WTC11 (cell line): ENCODE measurements around the gene ADARB2. TPM values are rescaled to one million over a fixed set of nuclear protein-coding genes. Genes with fewer than 3 reads are reported as not detected.

ENCODE experiments used
- ATAC-seq: fragments of 200-7000 bp; cut with Tn5 transposase; 2 replicates; pipeline ENCODE4 v1.10.0; 2021; ENCODE audit warnings: mild to moderate bottlenecking, moderate library complexity
- CTCF ChIA-PET: fragments of 300-600 bp; sonication (Branson Sonifier 250); formaldehyde crosslinking; loops from one replicate; lab custom pipeline; 2021; ENCODE audit warnings: antibody characterized with exemption; lab: Charles Lee
- POLR2A ChIA-PET: fragments of 350-600 bp; sonication (Branson Sonifier 250); formaldehyde crosslinking; loops from one replicate; lab custom pipeline; 2021; ENCODE audit warnings: antibody characterized with exemption; lab: Charles Lee
- DNase-seq: peaks from one replicate; pipeline ENCODE4 v3.0.0; 2021; ENCODE audit warnings: low spot score
- H3K27ac Mint-ChIP-seq: 2 replicates; pipeline ENCODE4 v1.8.0; 2021; ENCODE audit warnings: mixed read lengths
- H3K27me3 Mint-ChIP-seq: 2 replicates; pipeline ENCODE4 v1.8.0; 2021; ENCODE audit warnings: low read depth, mild to moderate bottlenecking, moderate library complexity, mixed read lengths
- H3K36me3 Mint-ChIP-seq: 2 replicates; pipeline ENCODE4 v1.8.0; 2021; ENCODE audit warnings: mixed read lengths
- H3K4me1 Mint-ChIP-seq: 2 replicates; pipeline ENCODE4 v1.8.0; 2022; ENCODE audit warnings: mixed read lengths
- H3K4me3 Mint-ChIP-seq: 2 replicates; pipeline ENCODE4 v1.8.0; 2021; ENCODE audit warnings: mild to moderate bottlenecking, moderate library complexity, mixed read lengths
- H3K9me3 Mint-ChIP-seq: 2 replicates; pipeline ENCODE4 v1.8.0; 2021; ENCODE audit warnings: mixed read lengths
- CBFB ChIP-seq: sonication (generic); formaldehyde crosslinking; IDR thresholded peaks from 2 replicates; pipeline ENCODE4 v1.8.1; 2022; ENCODE audit warnings: mild to moderate bottlenecking, low read depth, missing genetic modification reagents
- CREB1 ChIP-seq: sonication (generic); formaldehyde crosslinking; IDR thresholded peaks from 2 replicates; pipeline ENCODE4 v1.8.0; 2023; ENCODE audit warnings: mild to moderate bottlenecking, missing genetic modification reagents
- FOXJ3 ChIP-seq: sonication (generic); formaldehyde crosslinking; IDR thresholded peaks from 2 replicates; pipeline ENCODE4 v1.9.0; 2021; ENCODE audit warnings: missing genetic modification reagents, mild to moderate bottlenecking, borderline replicate concordance
- FOXP1 ChIP-seq: sonication (generic); formaldehyde crosslinking; IDR thresholded peaks from 2 replicates; pipeline ENCODE4 v1.8.0; 2022; ENCODE audit warnings: missing genetic modification reagents, mild to moderate bottlenecking, moderate library complexity, borderline replicate concordance
- JAZF1 ChIP-seq: fragments of 250-450 bp; sonication (Bioruptor Pico); IDR thresholded peaks from 2 replicates; pipeline ENCODE4 v1.9.0; 2021; ENCODE audit warnings: moderate library complexity, mild to moderate bottlenecking, inconsistent platforms
- MYBL2 ChIP-seq: sonication (generic); formaldehyde crosslinking; IDR thresholded peaks from 2 replicates; pipeline ENCODE4 v1.8.1; 2023; ENCODE audit warnings: mild to moderate bottlenecking, moderate library complexity, missing genetic modification reagents
- NFE2L1 ChIP-seq: sonication (generic); formaldehyde crosslinking; IDR thresholded peaks from 2 replicates; pipeline ENCODE4 v1.8.1; 2023; ENCODE audit warnings: missing genetic modification reagents
- NFYB ChIP-seq: sonication (generic); formaldehyde crosslinking; conservative IDR thresholded peaks from 2 replicates; pipeline ENCODE4 v1.8.0; 2022; ENCODE audit warnings: low read depth, missing genetic modification reagents
- NR3C1 ChIP-seq: sonication (generic); formaldehyde crosslinking; conservative IDR thresholded peaks from 2 replicates; pipeline ENCODE4 v1.8.1; 2023; ENCODE audit warnings: low read depth, mild to moderate bottlenecking, missing genetic modification reagents
- SP1 ChIP-seq: sonication (generic); formaldehyde crosslinking; conservative IDR thresholded peaks from 2 replicates; pipeline ENCODE4 v1.8.1; 2022; ENCODE audit warnings: missing genetic modification reagents
- ZNF138 ChIP-seq: sonication (generic); formaldehyde crosslinking; conservative IDR thresholded peaks from 2 replicates; pipeline ENCODE4 v1.8.1; 2022; ENCODE audit warnings: mild to moderate bottlenecking, moderate library complexity, missing genetic modification reagents
- total RNA-seq: library from RNA; stranded (reverse); gene quantifications from 3 replicates; pipeline ENCODE4 v1.2.3, GENCODE V29; 2021
- TF ChIP-seq, protein P1 (sequence below): fragments of 250-450 bp; sonication (Bioruptor Pico); IDR thresholded peaks from 2 replicates; pipeline ENCODE4 v1.9.0; 2021; ENCODE audit warnings: mild to moderate bottlenecking, borderline replicate concordance
- TF ChIP-seq, protein P2 (sequence below): sonication (generic); formaldehyde crosslinking; conservative IDR thresholded peaks from 2 replicates; pipeline ENCODE4 v1.8.1; 2023; ENCODE audit warnings: mild to moderate bottlenecking, low read depth, missing genetic modification reagents, moderate library complexity
- TF ChIP-seq, protein P3 (sequence below): sonication (generic); formaldehyde crosslinking; IDR thresholded peaks from 2 replicates; pipeline ENCODE4 v1.8.1; 2023; ENCODE audit warnings: mild to moderate bottlenecking, moderate library complexity, missing genetic modification reagents
- TF ChIP-seq, protein P4 (sequence below): sonication (generic); formaldehyde crosslinking; IDR thresholded peaks from 2 replicates; pipeline ENCODE4 v1.8.1; 2022; ENCODE audit warnings: missing genetic modification reagents, borderline replicate concordance
- TF ChIP-seq, protein P5 (sequence below): sonication (generic); formaldehyde crosslinking; IDR thresholded peaks from 2 replicates; pipeline ENCODE4 v1.8.1; 2022; ENCODE audit warnings: low read depth, missing genetic modification reagents, borderline replicate concordance
- TF ChIP-seq, protein P6 (sequence below): sonication (generic); formaldehyde crosslinking; IDR thresholded peaks from 2 replicates; pipeline ENCODE4 v1.8.1; 2023; ENCODE audit warnings: mild to moderate bottlenecking, missing genetic modification reagents
- TF ChIP-seq, protein P7 (sequence below): sonication (generic); formaldehyde crosslinking; IDR thresholded peaks from 2 replicates; pipeline ENCODE4 v1.8.1; 2022; ENCODE audit warnings: mild to moderate bottlenecking, moderate library complexity, missing genetic modification reagents

ADARB2 gene
- total RNA-seq, 1 experiment from 2014 or later, result 3.7 TPM

DNA sequence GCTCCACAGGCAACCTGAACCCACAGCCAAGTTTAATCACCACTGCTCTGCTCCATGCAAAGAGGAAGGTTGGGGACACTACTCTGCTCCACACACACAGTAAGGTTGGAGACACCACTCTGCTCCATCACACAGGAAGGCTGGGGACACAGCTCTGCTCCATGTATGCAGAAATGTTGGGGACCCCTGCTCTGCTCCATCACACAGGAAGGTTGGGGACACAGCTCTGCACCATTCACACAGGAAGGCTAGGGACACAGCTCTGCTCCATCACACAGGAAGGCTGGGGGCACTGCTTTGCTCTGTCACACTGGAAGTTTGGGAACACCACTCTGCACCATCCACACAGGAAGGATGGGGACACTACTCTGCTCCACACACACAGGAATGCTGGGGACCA, 14.8 kb upstream of the ADARB2 start:
- ChIA-PET CTCF (interaction anchor here (1.1 kb wide), 1 partner anchor 15 kb away, joined by 4 read pairs; the partner anchor contains the start of gene ADARB2), POLR2A (interaction anchor here (1.6 kb wide), 1 partner anchor 15 kb away, joined by 3 read pairs; the partner anchor contains the start of gene ADARB2)
- peaks cover 22% of the 10 kb centered on the region for H3K4me1 Mint-ChIP-seq
- peaks cover 32% of the 10 kb centered on the region for H3K27me3 Mint-ChIP-seq
- DNase-seq (no peak), ATAC-seq (no peak)
- H3K36me3 Mint-ChIP-seq, result peaks cover 32% of the 10 kb centered on the region
- TF ChIP-seq, protein P1, sequence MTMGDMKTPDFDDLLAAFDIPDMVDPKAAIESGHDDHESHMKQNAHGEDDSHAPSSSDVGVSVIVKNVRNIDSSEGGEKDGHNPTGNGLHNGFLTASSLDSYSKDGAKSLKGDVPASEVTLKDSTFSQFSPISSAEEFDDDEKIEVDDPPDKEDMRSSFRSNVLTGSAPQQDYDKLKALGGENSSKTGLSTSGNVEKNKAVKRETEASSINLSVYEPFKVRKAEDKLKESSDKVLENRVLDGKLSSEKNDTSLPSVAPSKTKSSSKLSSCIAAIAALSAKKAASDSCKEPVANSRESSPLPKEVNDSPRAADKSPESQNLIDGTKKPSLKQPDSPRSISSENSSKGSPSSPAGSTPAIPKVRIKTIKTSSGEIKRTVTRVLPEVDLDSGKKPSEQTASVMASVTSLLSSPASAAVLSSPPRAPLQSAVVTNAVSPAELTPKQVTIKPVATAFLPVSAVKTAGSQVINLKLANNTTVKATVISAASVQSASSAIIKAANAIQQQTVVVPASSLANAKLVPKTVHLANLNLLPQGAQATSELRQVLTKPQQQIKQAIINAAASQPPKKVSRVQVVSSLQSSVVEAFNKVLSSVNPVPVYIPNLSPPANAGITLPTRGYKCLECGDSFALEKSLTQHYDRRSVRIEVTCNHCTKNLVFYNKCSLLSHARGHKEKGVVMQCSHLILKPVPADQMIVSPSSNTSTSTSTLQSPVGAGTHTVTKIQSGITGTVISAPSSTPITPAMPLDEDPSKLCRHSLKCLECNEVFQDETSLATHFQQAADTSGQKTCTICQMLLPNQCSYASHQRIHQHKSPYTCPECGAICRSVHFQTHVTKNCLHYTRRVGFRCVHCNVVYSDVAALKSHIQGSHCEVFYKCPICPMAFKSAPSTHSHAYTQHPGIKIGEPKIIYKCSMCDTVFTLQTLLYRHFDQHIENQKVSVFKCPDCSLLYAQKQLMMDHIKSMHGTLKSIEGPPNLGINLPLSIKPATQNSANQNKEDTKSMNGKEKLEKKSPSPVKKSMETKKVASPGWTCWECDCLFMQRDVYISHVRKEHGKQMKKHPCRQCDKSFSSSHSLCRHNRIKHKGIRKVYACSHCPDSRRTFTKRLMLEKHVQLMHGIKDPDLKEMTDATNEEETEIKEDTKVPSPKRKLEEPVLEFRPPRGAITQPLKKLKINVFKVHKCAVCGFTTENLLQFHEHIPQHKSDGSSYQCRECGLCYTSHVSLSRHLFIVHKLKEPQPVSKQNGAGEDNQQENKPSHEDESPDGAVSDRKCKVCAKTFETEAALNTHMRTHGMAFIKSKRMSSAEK (CRISPR knock-in tag), result no peak
- TF ChIP-seq ZNF138 (CRISPR knock-in tag), result no peak
- no peak for TF ChIP-seq JAZF1
- TF ChIP-seq NR3C1 (CRISPR knock-in tag), result no peak
- TF ChIP-seq, protein P2, sequence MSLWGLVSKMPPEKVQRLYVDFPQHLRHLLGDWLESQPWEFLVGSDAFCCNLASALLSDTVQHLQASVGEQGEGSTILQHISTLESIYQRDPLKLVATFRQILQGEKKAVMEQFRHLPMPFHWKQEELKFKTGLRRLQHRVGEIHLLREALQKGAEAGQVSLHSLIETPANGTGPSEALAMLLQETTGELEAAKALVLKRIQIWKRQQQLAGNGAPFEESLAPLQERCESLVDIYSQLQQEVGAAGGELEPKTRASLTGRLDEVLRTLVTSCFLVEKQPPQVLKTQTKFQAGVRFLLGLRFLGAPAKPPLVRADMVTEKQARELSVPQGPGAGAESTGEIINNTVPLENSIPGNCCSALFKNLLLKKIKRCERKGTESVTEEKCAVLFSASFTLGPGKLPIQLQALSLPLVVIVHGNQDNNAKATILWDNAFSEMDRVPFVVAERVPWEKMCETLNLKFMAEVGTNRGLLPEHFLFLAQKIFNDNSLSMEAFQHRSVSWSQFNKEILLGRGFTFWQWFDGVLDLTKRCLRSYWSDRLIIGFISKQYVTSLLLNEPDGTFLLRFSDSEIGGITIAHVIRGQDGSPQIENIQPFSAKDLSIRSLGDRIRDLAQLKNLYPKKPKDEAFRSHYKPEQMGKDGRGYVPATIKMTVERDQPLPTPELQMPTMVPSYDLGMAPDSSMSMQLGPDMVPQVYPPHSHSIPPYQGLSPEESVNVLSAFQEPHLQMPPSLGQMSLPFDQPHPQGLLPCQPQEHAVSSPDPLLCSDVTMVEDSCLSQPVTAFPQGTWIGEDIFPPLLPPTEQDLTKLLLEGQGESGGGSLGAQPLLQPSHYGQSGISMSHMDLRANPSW (CRISPR knock-in tag), result no peak
- TF ChIP-seq, protein P3, sequence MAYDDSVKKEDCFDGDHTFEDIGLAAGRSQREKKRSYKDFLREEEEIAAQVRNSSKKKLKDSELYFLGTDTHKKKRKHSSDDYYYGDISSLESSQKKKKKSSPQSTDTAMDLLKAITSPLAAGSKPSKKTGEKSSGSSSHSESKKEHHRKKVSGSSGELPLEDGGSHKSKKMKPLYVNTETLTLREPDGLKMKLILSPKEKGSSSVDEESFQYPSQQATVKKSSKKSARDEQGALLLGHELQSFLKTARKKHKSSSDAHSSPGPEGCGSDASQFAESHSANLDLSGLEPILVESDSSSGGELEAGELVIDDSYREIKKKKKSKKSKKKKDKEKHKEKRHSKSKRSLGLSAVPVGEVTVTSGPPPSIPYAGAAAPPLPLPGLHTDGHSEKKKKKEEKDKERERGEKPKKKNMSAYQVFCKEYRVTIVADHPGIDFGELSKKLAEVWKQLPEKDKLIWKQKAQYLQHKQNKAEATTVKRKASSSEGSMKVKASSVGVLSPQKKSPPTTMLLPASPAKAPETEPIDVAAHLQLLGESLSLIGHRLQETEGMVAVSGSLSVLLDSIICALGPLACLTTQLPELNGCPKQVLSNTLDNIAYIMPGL (CRISPR knock-in tag), result no peak
- no peak for TF ChIP-seq MYBL2 (CRISPR knock-in tag)
- TF ChIP-seq CREB1 (CRISPR knock-in tag), result no peak
- TF ChIP-seq FOXJ3 (CRISPR knock-in tag), result no peak
- TF ChIP-seq, protein P4, sequence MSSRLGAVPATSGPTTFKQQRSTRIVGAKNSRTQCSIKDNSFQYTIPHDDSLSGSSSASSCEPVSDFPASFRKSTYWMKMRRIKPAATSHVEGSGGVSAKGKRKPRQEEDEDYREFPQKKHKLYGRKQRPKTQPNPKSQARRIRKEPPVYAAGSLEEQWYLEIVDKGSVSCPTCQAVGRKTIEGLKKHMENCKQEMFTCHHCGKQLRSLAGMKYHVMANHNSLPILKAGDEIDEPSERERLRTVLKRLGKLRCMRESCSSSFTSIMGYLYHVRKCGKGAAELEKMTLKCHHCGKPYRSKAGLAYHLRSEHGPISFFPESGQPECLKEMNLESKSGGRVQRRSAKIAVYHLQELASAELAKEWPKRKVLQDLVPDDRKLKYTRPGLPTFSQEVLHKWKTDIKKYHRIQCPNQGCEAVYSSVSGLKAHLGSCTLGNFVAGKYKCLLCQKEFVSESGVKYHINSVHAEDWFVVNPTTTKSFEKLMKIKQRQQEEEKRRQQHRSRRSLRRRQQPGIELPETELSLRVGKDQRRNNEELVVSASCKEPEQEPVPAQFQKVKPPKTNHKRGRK (CRISPR knock-in tag), result no peak
- TF ChIP-seq FOXP1 (CRISPR knock-in tag), result no peak
- TF ChIP-seq SP1 (CRISPR knock-in tag), result no peak
- TF ChIP-seq NFYB (CRISPR knock-in tag), result no peak
- TF ChIP-seq, protein P5, sequence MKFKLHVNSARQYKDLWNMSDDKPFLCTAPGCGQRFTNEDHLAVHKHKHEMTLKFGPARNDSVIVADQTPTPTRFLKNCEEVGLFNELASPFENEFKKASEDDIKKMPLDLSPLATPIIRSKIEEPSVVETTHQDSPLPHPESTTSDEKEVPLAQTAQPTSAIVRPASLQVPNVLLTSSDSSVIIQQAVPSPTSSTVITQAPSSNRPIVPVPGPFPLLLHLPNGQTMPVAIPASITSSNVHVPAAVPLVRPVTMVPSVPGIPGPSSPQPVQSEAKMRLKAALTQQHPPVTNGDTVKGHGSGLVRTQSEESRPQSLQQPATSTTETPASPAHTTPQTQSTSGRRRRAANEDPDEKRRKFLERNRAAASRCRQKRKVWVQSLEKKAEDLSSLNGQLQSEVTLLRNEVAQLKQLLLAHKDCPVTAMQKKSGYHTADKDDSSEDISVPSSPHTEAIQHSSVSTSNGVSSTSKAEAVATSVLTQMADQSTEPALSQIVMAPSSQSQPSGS (CRISPR knock-in tag), result no peak
- TF ChIP-seq, protein P6, sequence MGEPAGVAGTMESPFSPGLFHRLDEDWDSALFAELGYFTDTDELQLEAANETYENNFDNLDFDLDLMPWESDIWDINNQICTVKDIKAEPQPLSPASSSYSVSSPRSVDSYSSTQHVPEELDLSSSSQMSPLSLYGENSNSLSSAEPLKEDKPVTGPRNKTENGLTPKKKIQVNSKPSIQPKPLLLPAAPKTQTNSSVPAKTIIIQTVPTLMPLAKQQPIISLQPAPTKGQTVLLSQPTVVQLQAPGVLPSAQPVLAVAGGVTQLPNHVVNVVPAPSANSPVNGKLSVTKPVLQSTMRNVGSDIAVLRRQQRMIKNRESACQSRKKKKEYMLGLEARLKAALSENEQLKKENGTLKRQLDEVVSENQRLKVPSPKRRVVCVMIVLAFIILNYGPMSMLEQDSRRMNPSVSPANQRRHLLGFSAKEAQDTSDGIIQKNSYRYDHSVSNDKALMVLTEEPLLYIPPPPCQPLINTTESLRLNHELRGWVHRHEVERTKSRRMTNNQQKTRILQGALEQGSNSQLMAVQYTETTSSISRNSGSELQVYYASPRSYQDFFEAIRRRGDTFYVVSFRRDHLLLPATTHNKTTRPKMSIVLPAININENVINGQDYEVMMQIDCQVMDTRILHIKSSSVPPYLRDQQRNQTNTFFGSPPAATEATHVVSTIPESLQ (CRISPR knock-in tag), result no peak
- no peak for TF ChIP-seq NFE2L1 (CRISPR knock-in tag)
- TF ChIP-seq CBFB (CRISPR knock-in tag), result no peak
- TF ChIP-seq, protein P7, sequence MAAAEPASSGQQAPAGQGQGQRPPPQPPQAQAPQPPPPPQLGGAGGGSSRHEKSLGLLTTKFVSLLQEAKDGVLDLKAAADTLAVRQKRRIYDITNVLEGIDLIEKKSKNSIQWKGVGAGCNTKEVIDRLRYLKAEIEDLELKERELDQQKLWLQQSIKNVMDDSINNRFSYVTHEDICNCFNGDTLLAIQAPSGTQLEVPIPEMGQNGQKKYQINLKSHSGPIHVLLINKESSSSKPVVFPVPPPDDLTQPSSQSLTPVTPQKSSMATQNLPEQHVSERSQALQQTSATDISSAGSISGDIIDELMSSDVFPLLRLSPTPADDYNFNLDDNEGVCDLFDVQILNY (CRISPR knock-in tag), result no peak
- no peak overlapping the region for H3K4me3 Mint-ChIP-seq
- H3K27ac Mint-ChIP-seq, result no peak overlapping the region
- H3K9me3 Mint-ChIP-seq, result peaks cover 47% of the 10 kb centered on the region
